ENCODE results near the gene ITIH1. TPM values are rescaled to one million over a fixed set of nuclear protein-coding genes. Genes with fewer than 3 reads are reported as not detected.

Gene ITIH1
- total and polyA plus RNA-seq, 2 experiments from 2014 or later = not detected

- Histone ChIP-seq H3K4me1 (ENCODE audit: insufficient read depth) (peaks cover 7% of the 10 kb centered on the region; the same call in 1 of the 2 replicates), H3K4me3 (no peak overlapping the region), H4K20me1 (replicated peaks; ENCODE audit: insufficient read depth) (no peaks in the 10 kb centered on the region), H3F3A (replicated peaks; ENCODE audit: low read depth) (no peaks in the 10 kb centered on the region), H3K36me3 (ENCODE audit: insufficient read depth) (no peaks in the 10 kb centered on the region), H2AFZ (no peak overlapping the region), H3K27me3 (ENCODE audit: insufficient read depth) (no peaks in the 10 kb centered on the region), H3K79me2 (replicated peaks; ENCODE audit: insufficient read depth) (no peaks in the 10 kb centered on the region), H3K27ac (ENCODE audit: low read depth) (no peak overlapping the region), H3K9me2 (ENCODE audit: insufficient read depth) (no peaks in the 10 kb centered on the region), H3K4me2 (no peak overlapping the region)
- no peak overlapping the region for H3K4me3 Mint-ChIP-seq
- no peaks in the 10 kb centered on the region; the same call in 1 of the 3 replicates for H3K9me3 Mint-ChIP-seq
- TF ChIP-seq ZNF331 (CRISPR knock-in tag; IDR thresholded peaks at IDR 0.05; ENCODE audit: low read depth) = no peak
- TF ChIP-seq NANOG (IDR thresholded peaks at IDR 0.05; ENCODE audit: borderline replicate concordance) = no peak
- TF ChIP-seq REST (IDR thresholded peaks at IDR 0.05; ENCODE audit: unreplicated experiment) = no peak
- TF ChIP-seq ZNF114 (CRISPR knock-in tag; IDR thresholded peaks at IDR 0.05) = no peak
- TF ChIP-seq CTCF (conservative IDR thresholded peaks at IDR 0.05; ENCODE audit: low read depth in 2 of 2) = no peak
- TF ChIP-seq STAT1 (IDR thresholded peaks at IDR 0.05; ENCODE audit: unreplicated experiment) = no peak
- no peak for TF ChIP-seq JUNB (IDR thresholded peaks at IDR 0.05; ENCODE audit: unreplicated experiment)
- no peak for TF ChIP-seq ZNF462 (CRISPR knock-in tag; IDR thresholded peaks at IDR 0.05)
- H3K36me3 Mint-ChIP-seq (ENCODE audit: low read depth) = no peaks in the 10 kb centered on the region
- peaks cover 18% of the 10 kb centered on the region for H3K4me1 Mint-ChIP-seq
- peaks cover 18% of the 10 kb centered on the region for H3K27me3 Mint-ChIP-seq (ENCODE audit: insufficient read depth, low read depth, poor library complexity)
- DNase-seq (ENCODE audit: low spot score) = no peak
- no peak for ATAC-seq
- H3K27ac Mint-ChIP-seq = no peak overlapping the region
Measured at GRCh38 chr3:52816199-52816598, 38.8 kb downstream of the ITIH1 start.
